Loucy (cell line): ENCODE results near the gene KRTAP13-4.

Source experiments
- H2AFZ ChIP-seq: fragments of 200-600 bp; sonication (generic); 2 replicates; pipeline ENCODE4 v1.6.0; 2016; ENCODE audit warnings: antibody characterized with exemption, mild to moderate bottlenecking, low read length, moderate library complexity
- H3F3A ChIP-seq: fragments of 200-600 bp; 2 replicates; pipeline ENCODE4 v1.6.0; 2016; ENCODE audit warnings: antibody characterized with exemption, low read depth, mild to moderate bottlenecking
- H3K27me3 ChIP-seq: fragments of 200-600 bp; sonication (generic); 2 replicates; pipeline ENCODE4 v1.6.1; 2014; ENCODE audit warnings: low read length, mild to moderate bottlenecking; ENCODE audit not compliant: insufficient read depth, poor library complexity, severe bottlenecking
- H3K36me3 ChIP-seq: fragments of 200-600 bp; sonication (generic); 2 replicates; pipeline ENCODE4 v1.6.1; 2016; ENCODE audit warnings: low read length; ENCODE audit not compliant: insufficient read depth
- H3K4me1 ChIP-seq: fragments of 200-600 bp; sonication (generic); 2 replicates; pipeline ENCODE4 v1.5.1; 2014; ENCODE audit warnings: low read length, mild to moderate bottlenecking; ENCODE audit not compliant: insufficient read depth, poor library complexity, severe bottlenecking
- H3K4me2 ChIP-seq: fragments of 200-600 bp; sonication (generic); 2 replicates; pipeline ENCODE4 v1.6.0; 2014; ENCODE audit warnings: antibody characterized with exemption, low read length, low read depth, mild to moderate bottlenecking; ENCODE audit not compliant: poor library complexity, severe bottlenecking
- H3K4me3 ChIP-seq: fragments of 200-600 bp; sonication (generic); 2 replicates; pipeline ENCODE4 v1.5.1; 2014; ENCODE audit warnings: low read length, mild to moderate bottlenecking, mixed read lengths; ENCODE audit not compliant: poor library complexity, severe bottlenecking
- H3K79me2 ChIP-seq: fragments of 200-600 bp; sonication (generic); 2 replicates; pipeline ENCODE4 v1.6.1; 2014; ENCODE audit warnings: low read length; ENCODE audit not compliant: insufficient read depth
- H3K9ac ChIP-seq: fragments of 200-600 bp; sonication (generic); 2 replicates; pipeline ENCODE4 v1.6.0; 2014; ENCODE audit warnings: mild to moderate bottlenecking, low read depth, low read length, moderate library complexity; ENCODE audit not compliant: poor library complexity, severe bottlenecking
- H3K9me2 ChIP-seq: fragments of 200-600 bp; sonication (generic); replicated peaks from 2 replicates; pipeline ENCODE4 v1.6.1; 2016; ENCODE audit warnings: low read depth, low read length, mixed read lengths
- H3K9me3 ChIP-seq: fragments of 200-600 bp; sonication (generic); 2 replicates; pipeline ENCODE4 v1.6.1; 2014; ENCODE audit warnings: mild to moderate bottlenecking, antibody characterized with exemption, low read length, low read depth; ENCODE audit not compliant: insufficient read depth
- H4K20me1 ChIP-seq: fragments of 200-600 bp; sonication (generic); 2 replicates; pipeline ENCODE4 v1.6.0; 2014; ENCODE audit warnings: antibody characterized with exemption, low read length, mild to moderate bottlenecking; ENCODE audit not compliant: insufficient read depth, poor library complexity, severe bottlenecking
- CTCF ChIP-seq: fragments of 200-600 bp; sonication (generic); conservative IDR thresholded peaks from 2 replicates; pipeline ENCODE4 v1.5.1; 2014; ENCODE audit warnings: mild to moderate bottlenecking, antibody characterized with exemption, low read length
- EZH2phosphoT487 ChIP-seq: fragments of 200-600 bp; IDR thresholded peaks from 2 replicates; pipeline ENCODE4 v1.6.1; 2018; ENCODE audit warnings: antibody characterized with exemption, mild to moderate bottlenecking, moderate library complexity, borderline replicate concordance

The KRTAP13-4 gene

GRCh38 chr21:30425826-30426225 lies 4.2 kb upstream of the KRTAP13-4 start, which contains the start of gene KRTAP13-3:
TSS of gene KRTAP13-3 (minus strand) at chr21:30425926. CDS start at chr21:30425912, 14 bp downstream.
- no peaks in the 10 kb centered on the region for H3F3A ChIP-seq
- no peaks in the 10 kb centered on the region for H3K36me3 ChIP-seq
- H3K79me2 ChIP-seq = no peaks in the 10 kb centered on the region
- no peak within 1 kb of the TSS for H3K4me3 ChIP-seq
- H3K4me2 ChIP-seq = no peak within 1 kb of the TSS
- TF ChIP-seq CTCF = no peak
- no peak for TF ChIP-seq EZH2phosphoT487
- no peaks in the 10 kb centered on the region for H3K27me3 ChIP-seq
- H3K9ac ChIP-seq = no peak within 1 kb of the TSS
- no peaks in the 10 kb centered on the region for H3K4me1 ChIP-seq
- H3K9me3 ChIP-seq = no peaks in the 10 kb centered on the region
- H4K20me1 ChIP-seq = no peaks in the 10 kb centered on the region
- H3K9me2 ChIP-seq = no peaks in the 10 kb centered on the region
- H2AFZ ChIP-seq = no peak within 1 kb of the TSS

- H3K4me1 ChIP-seq = no peaks in the 10 kb centered on the region
Observed at GRCh38 chr21:30426731-30427130, 3.3 kb upstream of the KRTAP13-4 start.

GRCh38 chr21:30434033-30434631 lies 4.1 kb downstream of the KRTAP13-4 start:
- H3K9me2 ChIP-seq = no peaks in the 10 kb centered on the region
- no peak overlapping the region for H3K4me3 ChIP-seq
- H3K9ac ChIP-seq = no peak overlapping the region
- no peaks in the 10 kb centered on the region for H3F3A ChIP-seq
- no peaks in the 10 kb centered on the region for H3K79me2 ChIP-seq
- H2AFZ ChIP-seq = no peak overlapping the region
- no peak for TF ChIP-seq EZH2phosphoT487
- peak; percentile 65 for TF ChIP-seq CTCF
- no peaks in the 10 kb centered on the region for H3K27me3 ChIP-seq
- no peaks in the 10 kb centered on the region for H4K20me1 ChIP-seq
- no peaks in the 10 kb centered on the region for H3K9me3 ChIP-seq
- no peak overlapping the region for H3K4me2 ChIP-seq
- no peaks in the 10 kb centered on the region for H3K36me3 ChIP-seq
- H3K4me1 ChIP-seq = no peaks in the 10 kb centered on the region

More at GRCh38 chr21:30426731-30427130, 3.3 kb upstream of the KRTAP13-4 start:
- no peak overlapping the region for H3K4me2 ChIP-seq
- no peaks in the 10 kb centered on the region for H3K9me3 ChIP-seq
- H3F3A ChIP-seq = no peaks in the 10 kb centered on the region
- H3K4me3 ChIP-seq = no peak overlapping the region
- no peak overlapping the region for H3K9ac ChIP-seq
- H3K79me2 ChIP-seq = no peaks in the 10 kb centered on the region
- H4K20me1 ChIP-seq = no peaks in the 10 kb centered on the region
- H3K27me3 ChIP-seq = no peaks in the 10 kb centered on the region
- no peaks in the 10 kb centered on the region for H3K9me2 ChIP-seq
- H3K36me3 ChIP-seq = no peaks in the 10 kb centered on the region
- no peak for TF ChIP-seq EZH2phosphoT487
- TF ChIP-seq CTCF = no peak
- H2AFZ ChIP-seq = no peak overlapping the region
